Lower leg skin (tissue), 4 donors: ENCODE measurements around the gene LDAH. TPM values are rescaled to one million over a fixed set of nuclear protein-coding genes. Genes with fewer than 3 reads are reported as not detected.

Source experiments
- DNase-seq, 2 donors: peaks; one replicate each; pipeline ENCODE4 v3.0.0-alpha.2; 2019; ENCODE audit warnings: low spot score in 2 of 2
- H3K4me3 ChIP-seq: fragments of 200-600 bp; sonication (generic); 2 replicates; pipeline ENCODE4 v1.5.1; 2017; ENCODE audit warnings: mild to moderate bottlenecking, low read depth; ENCODE audit not compliant: poor library complexity, severe bottlenecking
- POLR2A ChIP-seq, 2 donors: fragments of 450-650 bp; IDR thresholded peaks; one replicate each; pipeline ENCODE4 v1.6.1; 2016 to 2017; ENCODE audit warnings: antibody characterized with exemption in 2 of 2, mild to moderate bottlenecking in 1 of 2, moderate library complexity in 1 of 2
- WGBS, 2 donors: methylation state at CpG; one replicate each; pipeline ENCODE4 v1.1.5; 2018; 5-methylcytosine and 5-hydroxymethylcytosine counted together
- intact Hi-C: fragments of 100-400 bp; cut with DNase I; formaldehyde crosslinking; loops from one replicate; pipeline ENCODE4 v1.15.0; 2023; ENCODE audit warnings: low total_unique reads
- total RNA-seq, 4 donors: library from RNA; depleted of rRNA; stranded (reverse); fragments of >200 nt; gene quantifications; one replicate each; pipeline ENCODE4 v1.1.0, GENCODE V29; 2016
- TF ChIP-seq, protein P1 (sequence below), 3 donors: fragments of 450-650 bp; IDR thresholded peaks; one replicate each; pipeline ENCODE4 v1.5.1; 2016; ENCODE audit warnings: antibody characterized with exemption in 3 of 3, mild to moderate bottlenecking in 3 of 3, moderate library complexity in 2 of 3

LDAH gene
- total RNA-seq, 4 donors from 2014 or later: 8.5 to 16.2 (median 11.6) TPM

DNA sequence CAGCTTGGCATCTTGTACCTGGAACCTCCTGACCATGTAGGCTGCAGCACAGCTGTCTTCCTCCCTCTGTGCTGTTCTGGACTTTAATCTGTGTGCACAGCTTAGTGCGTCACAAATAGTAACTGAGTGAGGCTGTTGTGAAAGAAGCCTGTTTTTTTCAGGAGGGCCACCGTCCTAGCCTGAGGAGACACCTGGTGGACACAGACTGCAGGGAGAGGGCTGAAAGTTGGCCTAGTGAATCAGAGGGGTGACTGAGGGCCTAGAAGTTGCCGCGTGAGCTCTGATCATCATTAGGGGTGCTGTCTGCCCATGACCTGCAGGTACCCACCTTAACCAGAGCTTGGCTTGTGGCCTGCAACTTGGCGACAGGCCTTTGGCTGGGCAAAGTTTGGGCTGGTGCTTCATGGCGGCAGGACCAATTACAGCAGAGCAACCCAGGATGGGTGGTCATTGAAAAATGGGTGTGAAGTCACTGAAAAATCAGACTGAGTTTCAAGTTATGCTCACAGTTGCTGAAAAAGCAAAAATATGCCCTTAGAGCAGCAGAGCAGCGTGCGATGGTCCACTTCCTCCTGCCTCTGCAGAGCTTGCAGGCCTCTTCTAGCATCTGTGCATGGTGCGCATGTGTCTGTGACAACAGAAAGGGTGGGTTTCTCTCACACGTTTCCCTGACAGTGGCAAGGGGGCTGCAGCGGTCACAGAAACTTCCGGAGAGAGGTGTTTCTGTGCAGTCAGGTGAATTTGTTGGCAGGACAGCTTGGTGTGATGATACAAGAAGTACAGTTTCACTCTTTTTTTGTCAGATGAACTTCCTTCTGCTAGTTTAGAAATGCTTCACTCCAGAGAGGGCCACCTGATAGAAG, 146.3 kb downstream of the LDAH start:
- TF ChIP-seq, protein P1, sequence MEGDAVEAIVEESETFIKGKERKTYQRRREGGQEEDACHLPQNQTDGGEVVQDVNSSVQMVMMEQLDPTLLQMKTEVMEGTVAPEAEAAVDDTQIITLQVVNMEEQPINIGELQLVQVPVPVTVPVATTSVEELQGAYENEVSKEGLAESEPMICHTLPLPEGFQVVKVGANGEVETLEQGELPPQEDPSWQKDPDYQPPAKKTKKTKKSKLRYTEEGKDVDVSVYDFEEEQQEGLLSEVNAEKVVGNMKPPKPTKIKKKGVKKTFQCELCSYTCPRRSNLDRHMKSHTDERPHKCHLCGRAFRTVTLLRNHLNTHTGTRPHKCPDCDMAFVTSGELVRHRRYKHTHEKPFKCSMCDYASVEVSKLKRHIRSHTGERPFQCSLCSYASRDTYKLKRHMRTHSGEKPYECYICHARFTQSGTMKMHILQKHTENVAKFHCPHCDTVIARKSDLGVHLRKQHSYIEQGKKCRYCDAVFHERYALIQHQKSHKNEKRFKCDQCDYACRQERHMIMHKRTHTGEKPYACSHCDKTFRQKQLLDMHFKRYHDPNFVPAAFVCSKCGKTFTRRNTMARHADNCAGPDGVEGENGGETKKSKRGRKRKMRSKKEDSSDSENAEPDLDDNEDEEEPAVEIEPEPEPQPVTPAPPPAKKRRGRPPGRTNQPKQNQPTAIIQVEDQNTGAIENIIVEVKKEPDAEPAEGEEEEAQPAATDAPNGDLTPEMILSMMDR (IDR thresholded peaks at IDR 0.05): no peak
- no peak for TF ChIP-seq POLR2A (IDR thresholded peaks at IDR 0.05)
- no peak overlapping the region for H3K4me3 ChIP-seq
- intact Hi-C loops: no loop called here
- WGBS, 2 donors: 84 to 91% methylated on average over 12 of the region's 12 CpGs
- peak in 1 of 2 donors; percentile 65 for DNase-seq

DNA sequence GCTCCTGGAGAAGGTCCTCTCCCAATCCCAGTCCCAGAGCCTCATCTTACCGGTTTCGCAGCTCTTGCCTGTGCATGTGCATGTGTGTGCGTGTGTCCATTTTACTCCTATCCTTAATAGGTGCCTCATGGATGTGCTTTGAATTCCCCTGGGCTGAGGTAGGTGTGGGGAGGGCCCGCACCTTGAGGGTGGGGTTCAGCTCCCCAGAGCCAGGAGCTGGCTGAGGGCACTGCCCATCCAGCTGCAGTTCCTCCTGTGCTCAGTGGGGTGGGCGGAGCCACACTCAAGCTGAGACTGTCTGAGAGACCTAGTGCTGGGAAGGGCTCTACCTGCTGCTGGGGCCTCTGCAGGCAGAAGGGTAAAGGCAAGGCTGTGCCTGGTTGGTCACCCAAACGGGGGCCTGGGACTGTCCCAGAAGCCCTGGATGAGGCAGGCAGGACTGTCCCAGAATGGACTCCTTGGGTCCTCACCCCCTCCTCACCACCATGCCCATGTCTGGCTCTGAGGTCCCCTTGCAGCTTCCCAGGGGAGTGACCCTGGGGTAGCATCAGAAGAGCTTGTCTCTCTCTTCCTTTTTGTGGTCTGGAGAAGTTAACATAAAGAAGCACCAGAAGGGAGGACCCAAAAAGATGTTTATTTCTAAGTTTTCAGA, 147.1 kb downstream of the LDAH start:
- TF ChIP-seq, protein P1 (IDR thresholded peaks at IDR 0.05): no peak
- no peak for TF ChIP-seq POLR2A (IDR thresholded peaks at IDR 0.05)
- 36 to 57% methylated on average over 6 of the region's 6 CpGs for WGBS, 2 donors
- intact Hi-C loops: no loop called here

DNA sequence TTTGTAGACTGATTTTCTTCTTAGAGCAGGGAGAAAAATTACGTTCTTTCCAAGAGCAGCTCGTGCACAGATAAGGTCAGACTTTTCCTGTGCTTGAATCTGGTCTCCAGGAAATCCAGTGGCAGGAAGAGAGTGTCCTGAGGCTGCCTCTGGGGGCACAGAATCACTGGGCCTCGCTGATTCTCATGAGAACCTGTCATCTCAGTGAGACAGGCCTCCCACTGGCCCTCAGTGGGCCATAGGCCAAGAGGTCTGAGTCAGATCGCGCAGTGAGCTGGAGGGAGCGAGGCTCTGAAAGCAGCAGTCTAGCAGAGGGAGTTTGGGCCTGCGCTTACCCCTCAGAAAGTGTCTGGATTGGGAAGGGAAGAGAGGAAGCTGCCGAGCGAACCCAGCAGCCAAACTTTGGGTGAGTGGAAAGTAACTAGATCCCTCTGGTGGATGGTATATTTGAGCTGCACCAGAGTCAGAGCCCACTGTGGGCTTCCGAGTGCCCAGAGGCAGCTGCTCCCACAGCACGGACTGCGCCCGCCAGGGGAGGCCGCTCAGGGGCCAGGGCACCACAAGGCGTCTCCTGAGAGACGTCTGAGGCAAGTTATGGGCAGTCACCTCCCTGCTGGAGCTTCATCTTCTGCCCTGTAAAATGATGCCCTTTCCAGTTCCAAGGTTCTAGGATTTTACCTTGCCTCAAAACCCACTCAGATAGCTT, 147.8 kb downstream of the LDAH start:
- 50 to 58% methylated on average over 11 to 16 of the region's 16 CpGs for WGBS, 2 donors
- no peak overlapping the region for H3K4me3 ChIP-seq
- peak in 1 of 2 donors; percentile 61 for DNase-seq
- intact Hi-C loops: no loop called here
- TF ChIP-seq, protein P1 (IDR thresholded peaks at IDR 0.05): no peak
- no peak for TF ChIP-seq POLR2A (IDR thresholded peaks at IDR 0.05)

More for the DNA sequence above, 147.1 kb downstream of the LDAH start:
- peak in 1 of 2 donors; percentile 78 for DNase-seq
- H3K4me3 ChIP-seq: no peak overlapping the region

DNA sequence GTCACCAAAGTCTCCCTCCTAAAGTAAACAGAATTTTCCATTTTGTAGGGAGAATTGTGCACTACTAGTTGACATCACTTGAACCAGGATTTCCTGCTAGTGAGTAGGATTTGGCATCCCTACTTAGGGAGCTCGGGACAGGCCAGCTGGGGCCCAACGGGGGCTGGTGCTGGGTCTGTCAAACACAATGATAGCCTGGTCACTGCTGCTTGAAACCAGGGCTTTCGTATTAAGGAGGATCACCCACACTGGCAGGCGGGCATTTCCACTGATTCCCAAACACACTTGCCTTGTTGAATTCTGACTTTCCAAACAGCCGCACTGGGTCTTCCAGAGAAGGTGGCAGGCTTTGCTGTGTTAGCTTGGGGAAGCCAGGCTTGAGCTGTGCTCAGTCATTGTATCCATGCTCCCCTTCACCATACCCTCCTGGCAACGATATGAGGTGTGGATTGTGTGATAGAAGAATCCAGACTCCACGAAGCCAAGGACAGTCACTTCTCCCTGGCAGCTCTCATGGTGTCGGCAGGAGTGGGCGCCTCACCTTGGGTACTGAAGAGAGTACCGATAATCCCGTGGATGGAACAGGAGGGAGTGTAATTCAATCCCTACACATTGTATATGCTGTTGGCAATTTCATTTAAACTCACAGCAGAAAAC, 148.5 kb downstream of the LDAH start:
- intact Hi-C loops: no loop called here
- 75 to 81% methylated on average over 11 of the region's 11 CpGs for WGBS, 2 donors
- peak in 1 of 2 donors; percentile 50 for DNase-seq
- no peak for TF ChIP-seq POLR2A (IDR thresholded peaks at IDR 0.05)
- TF ChIP-seq, protein P1 (IDR thresholded peaks at IDR 0.05): no peak
- H3K4me3 ChIP-seq: no peak overlapping the region

DNA sequence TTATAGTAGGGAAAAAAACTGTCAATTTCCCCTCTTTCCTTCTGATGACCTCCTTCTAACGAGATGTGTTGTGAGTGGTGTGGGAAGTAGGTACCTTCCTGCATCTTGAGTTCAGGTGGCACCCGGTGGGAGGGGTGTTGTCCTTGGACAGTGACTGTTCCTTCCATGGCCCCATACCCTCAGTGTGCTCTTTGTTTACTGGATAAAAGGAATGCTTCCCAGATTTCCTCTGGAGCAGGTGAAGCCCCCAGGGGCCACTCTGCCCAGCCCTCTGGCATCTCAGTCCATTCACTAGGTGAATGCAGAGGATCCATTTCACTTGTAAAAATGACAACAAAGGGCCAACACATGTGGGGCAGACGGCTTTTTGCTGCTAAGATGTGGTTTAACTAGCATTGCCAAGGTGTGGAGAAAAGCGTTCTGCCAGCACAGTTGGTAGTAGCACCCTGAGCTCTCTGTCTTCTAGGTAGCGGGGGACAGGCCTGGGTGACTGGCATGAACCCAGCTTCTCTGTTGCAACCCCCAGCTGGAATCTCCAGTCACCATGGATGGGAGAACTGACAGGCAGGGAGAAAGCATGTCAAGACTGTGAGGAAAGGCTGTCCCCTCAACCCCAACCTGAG, 149.1 kb downstream of the LDAH start:
- intact Hi-C loops: no loop called here
- H3K4me3 ChIP-seq: no peak overlapping the region
- no peak for DNase-seq
- TF ChIP-seq, protein P1 (IDR thresholded peaks at IDR 0.05): no peak
- TF ChIP-seq POLR2A (IDR thresholded peaks at IDR 0.05): no peak
- WGBS, 2 donors: 75 to 84% methylated on average over 5 of the region's 5 CpGs
